H1 (cell line): ENCODE data around the gene SMLR1. TPM values are rescaled to one million over a fixed set of nuclear protein-coding genes. Genes with fewer than 3 reads are reported as not detected.

Experiments
- CTCF ChIA-PET: fragments of 300-600 bp; sonication (Branson Sonifier 250); formaldehyde crosslinking; loops from one replicate; lab custom pipeline; 2021; ENCODE audit not compliant: partially characterized antibody; lab: Charles Lee
- POLR2A ChIA-PET: fragments of 300-600 bp; sonication (Branson Sonifier 250); formaldehyde crosslinking; loops from one replicate; lab custom pipeline; 2021; ENCODE audit warnings: inconsistent platforms; ENCODE audit not compliant: partially characterized antibody; lab: Charles Lee
- DNase-seq, 2 experiments: peaks; one replicate each; pipeline versions ENCODE4 v3.0.0 to v3.0.0-alpha.2; 2010 to 2022; ENCODE audit warnings: low spot score in 2 of 2, low read depth in 1 of 2, mixed read lengths in 1 of 2
- FAIRE-seq: peaks from 2 replicates; lab custom pipeline; 2011; peaks lifted over from hg19 to GRCh38; lab: Jason Lieb, UNC
- H2AFZ ChIP-seq: 2 replicates; pipeline ENCODE4 v1.8.1; 2012; ENCODE audit warnings: low read length, inconsistent platforms
- H2AK5ac ChIP-seq: 2 replicates; pipeline ENCODE4 v1.6.1; 2013; ENCODE audit warnings: low read depth, low read length
- H2BK120ac ChIP-seq: replicated peaks from 2 replicates; pipeline ENCODE3; 2013; ENCODE audit warnings: low read depth, low read length, inconsistent platforms
- H2BK12ac ChIP-seq: 2 replicates; pipeline ENCODE4 v1.6.1; 2013; ENCODE audit warnings: low read depth, low read length
- H2BK15ac ChIP-seq: 2 replicates; pipeline ENCODE4 v1.6.1; 2013; ENCODE audit warnings: low read length
- H2BK20ac ChIP-seq: 2 replicates; pipeline ENCODE4 v1.6.1; 2013; ENCODE audit warnings: low read length
- H2BK5ac ChIP-seq: 2 replicates; pipeline ENCODE4 v1.6.1; 2013; ENCODE audit warnings: low read depth, low read length
- H3K14ac ChIP-seq: 2 replicates; pipeline ENCODE4 v1.6.1; 2013; ENCODE audit warnings: inconsistent platforms; ENCODE audit not compliant: insufficient read length
- H3K18ac ChIP-seq: 2 replicates; pipeline ENCODE4 v1.6.1; 2013; ENCODE audit warnings: low read length; ENCODE audit errors: extremely low read depth
- H3K23ac ChIP-seq: 2 replicates; pipeline ENCODE4 v1.6.1; 2013; ENCODE audit warnings: inconsistent platforms; ENCODE audit not compliant: insufficient read length
- H3K23me2 ChIP-seq: 2 replicates; pipeline ENCODE4 v1.6.1; 2013; ENCODE audit warnings: low read depth, low read length
- H3K27ac ChIP-seq: 2 replicates; pipeline ENCODE4 v1.6.1; 2011; ENCODE audit warnings: low read depth, low read length, inconsistent platforms
- H3K27me3 ChIP-seq, 4 experiments: replicated peaks in 1 of 4; 1 replicate in 1 of 4; 2 replicates in 3 of 4; pipeline versions ENCODE4 v1.6.1 to v1.8.1; 2011 to 2013; ENCODE audit warnings: low read length in 3 of 4, mild to moderate bottlenecking in 3 of 4, inconsistent platforms in 2 of 4, mixed read lengths in 2 of 4, moderate library complexity in 1 of 4; ENCODE audit not compliant: control insufficient read depth in 3 of 4, insufficient read depth in 3 of 4; ENCODE audit errors: extremely low read depth in 1 of 4
- H3K36me3 ChIP-seq, 4 experiments: 2 replicates each; pipeline versions ENCODE4 v1.6.1 to v1.8.1; 2011 to 2013; ENCODE audit warnings: mild to moderate bottlenecking in 4 of 4, low read length in 3 of 4, moderate library complexity in 2 of 4, control low read depth in 1 of 4, inconsistent platforms in 1 of 4; ENCODE audit not compliant: insufficient read depth in 4 of 4, control insufficient read depth in 2 of 4
- H3K4ac ChIP-seq: replicated peaks from 2 replicates; pipeline ENCODE3; 2013; ENCODE audit warnings: low read length, low read depth, mixed read lengths, inconsistent platforms; ENCODE audit not compliant: insufficient read length
- H3K4me1 ChIP-seq, 4 experiments: replicated peaks in 1 of 4; 1 replicate in 1 of 4; 2 replicates in 3 of 4; pipeline versions ENCODE4 v1.6.1 to v1.8.1; 2011 to 2013; ENCODE audit warnings: low read length in 3 of 4, inconsistent platforms in 2 of 4, mixed read lengths in 1 of 4; ENCODE audit not compliant: insufficient read depth in 4 of 4, control insufficient read depth in 3 of 4
- H3K4me2 ChIP-seq, 2 experiments: 2 replicates each; pipeline versions ENCODE4 v1.6.1 to v1.8.1; 2011 to 2013; ENCODE audit warnings: low read depth in 2 of 2, low read length in 2 of 2, control low read depth in 1 of 2, inconsistent platforms in 1 of 2, mild to moderate bottlenecking in 1 of 2; ENCODE audit not compliant: insufficient read depth in 1 of 2
- H3K4me3 ChIP-seq, 4 experiments: fragments of 200-600, 300-600 bp in 1 of 4; sonication (generic), shearing (Covaris generic), sonication (Bioruptor Twin) in 1 of 4; 2 replicates each; pipeline versions ENCODE4 v1.5.1 to v1.8.1; 2011 to 2016; ENCODE audit warnings: low read length in 4 of 4, low read depth in 3 of 4, control low read depth in 2 of 4, inconsistent platforms in 2 of 4, mild to moderate bottlenecking in 2 of 4, mixed read lengths in 1 of 4, moderate library complexity in 1 of 4; ENCODE audit not compliant: insufficient read depth in 2 of 4; ENCODE audit errors: extremely low read depth in 1 of 4
- H3K56ac ChIP-seq: replicated peaks from 2 replicates; pipeline ENCODE3; 2013; ENCODE audit warnings: low read depth, mild to moderate bottlenecking, mixed read lengths, low read length, inconsistent platforms; ENCODE audit not compliant: insufficient read length
- H3K79me1 ChIP-seq: 2 replicates; pipeline ENCODE4 v1.6.1; 2013; ENCODE audit warnings: low read depth, low read length, control low read depth
- H3K79me2 ChIP-seq, 2 experiments: 2 replicates each; pipeline versions ENCODE4 v1.6.1 to v1.8.1; 2012 to 2013; ENCODE audit warnings: low read length in 2 of 2, mild to moderate bottlenecking in 2 of 2, inconsistent platforms in 1 of 2; ENCODE audit not compliant: insufficient read depth in 2 of 2, control insufficient read depth in 1 of 2
- H3K9ac ChIP-seq, 4 experiments: replicated peaks in 1 of 4; 1 replicate in 1 of 4; 2 replicates in 3 of 4; pipeline versions ENCODE4 v1.6.1 to v1.8.1; 2011 to 2013; ENCODE audit warnings: low read depth in 3 of 4, low read length in 3 of 4, control low read depth in 2 of 4, mild to moderate bottlenecking in 2 of 4, moderate library complexity in 2 of 4, inconsistent platforms in 1 of 4; ENCODE audit errors: extremely low read depth in 1 of 4
- H3K9me3 ChIP-seq, 2 experiments: 2 replicates each; pipeline versions ENCODE4 v1.6.1 to v1.8.1; 2012 to 2013; ENCODE audit warnings: mild to moderate bottlenecking in 2 of 2, moderate library complexity in 2 of 2, control low read depth in 1 of 2, inconsistent platforms in 1 of 2, low read depth in 1 of 2, low read length in 1 of 2, mixed read lengths in 1 of 2; ENCODE audit not compliant: insufficient read depth in 2 of 2
- H4K20me1 ChIP-seq, 2 experiments: replicated peaks in 1 of 2; 2 replicates each; pipeline versions ENCODE3 to v1.8.1; 2011 to 2013; ENCODE audit warnings: inconsistent platforms in 2 of 2, low read length in 2 of 2, mild to moderate bottlenecking in 1 of 2; ENCODE audit not compliant: insufficient read depth in 2 of 2, control insufficient read depth in 1 of 2
- H4K5ac ChIP-seq: 2 replicates; pipeline ENCODE4 v1.6.1; 2013; ENCODE audit warnings: low read length, low read depth, mixed read lengths, inconsistent platforms; ENCODE audit not compliant: insufficient read length
- H4K8ac ChIP-seq: 2 replicates; pipeline ENCODE4 v1.8.0; 2013; ENCODE audit warnings: mild to moderate bottlenecking, moderate library complexity, low read length, inconsistent platforms; ENCODE audit not compliant: insufficient read depth; ENCODE audit errors: extremely low read depth
- H4K91ac ChIP-seq: replicated peaks from 2 replicates; pipeline ENCODE3; 2013; ENCODE audit warnings: low read length, mixed read lengths, inconsistent platforms; ENCODE audit not compliant: insufficient read length
- CBX8 ChIP-seq: fragments of 300-800, 300-1000 bp; sonication (generic); IDR thresholded peaks from 2 replicates; pipeline ENCODE4 v1.7.1; 2016; ENCODE audit warnings: low read depth, low read length, borderline replicate concordance
- POLR2A ChIP-seq, 2 experiments: IDR thresholded peaks; 1 replicate in 1 of 2; 2 replicates in 1 of 2; pipeline ENCODE4 v1.6.1; 2011; ENCODE audit warnings: low read depth in 2 of 2, low read length in 2 of 2, mild to moderate bottlenecking in 2 of 2; ENCODE audit errors: control extremely low read depth in 1 of 2
- RAD21 ChIP-seq, 2 experiments: IDR thresholded peaks in 1 of 2; conservative IDR thresholded peaks in 1 of 2; 2 replicates each; pipeline ENCODE4 v1.6.1; 2011; ENCODE audit warnings: low read depth in 2 of 2, low read length in 2 of 2, improper control_type of control experiment in 1 of 2, inconsistent platforms in 1 of 2, mild to moderate bottlenecking in 1 of 2, moderate library complexity in 1 of 2
- SIX5 ChIP-seq: IDR thresholded peaks from 2 replicates; pipeline ENCODE4 v1.6.1; 2011; ENCODE audit warnings: mild to moderate bottlenecking, low read depth, low read length
- USF2 ChIP-seq: IDR thresholded peaks from 2 replicates; pipeline ENCODE4 v1.6.1; 2011; ENCODE audit warnings: low read length, improper control_type of control experiment
- WGBS, 2 experiments: shearing (Covaris generic) in 1 of 2; methylation state at CpG; one replicate each; pipeline versions ENCODE4 v1.1.6 to v1.1.7; 2013 to 2015; ENCODE audit warnings: low lambda C conversion rate in 2 of 2, mixed read lengths in 2 of 2, inconsistent platforms in 1 of 2, low coverage in 1 of 2, missing lambda C conversion rate in 1 of 2; ENCODE audit not compliant: insufficient replicate concordance in 2 of 2, insufficient coverage in 1 of 2, insufficient read length in 1 of 2; ENCODE audit errors: extremely low coverage in 1 of 2, missing lambda C conversion rate in 1 of 2; 5-methylcytosine and 5-hydroxymethylcytosine counted together
- polyA plus RNA-seq, 7 experiments: library from polyadenylated mRNA; depleted of rRNA in 3 of 7; stranded (reverse) in 5 of 7; unstranded in 2 of 7; fragments of >200 nt in 5 of 7; fragments of 200-250 nt in 2 of 7; gene quantifications; 1 replicate in 5 of 7; 2 replicates in 1 of 7; 4 replicates in 1 of 7; pipeline versions ENCODE4 v1.2.1 to v1.2.3, GENCODE V29; 2011 to 2013; ENCODE audit warnings: missing spikeins in 2 of 7, mixed read lengths in 2 of 7
- total RNA-seq: library from RNA; stranded (reverse); fragmentation: NEBNext Ultra II Directional; extraction: Animal tissue kit (Norgen Biotek cat#: 25700); gene quantifications from 2 replicates; pipeline ENCODE4 v1.2.1, GENCODE V29; 2021

The SMLR1 gene
- total and polyA plus RNA-seq, 2 of the 8 experiments (the other 6 are each of a cell fraction or from before 2014, with no cell fraction given), result not detected

DNA sequence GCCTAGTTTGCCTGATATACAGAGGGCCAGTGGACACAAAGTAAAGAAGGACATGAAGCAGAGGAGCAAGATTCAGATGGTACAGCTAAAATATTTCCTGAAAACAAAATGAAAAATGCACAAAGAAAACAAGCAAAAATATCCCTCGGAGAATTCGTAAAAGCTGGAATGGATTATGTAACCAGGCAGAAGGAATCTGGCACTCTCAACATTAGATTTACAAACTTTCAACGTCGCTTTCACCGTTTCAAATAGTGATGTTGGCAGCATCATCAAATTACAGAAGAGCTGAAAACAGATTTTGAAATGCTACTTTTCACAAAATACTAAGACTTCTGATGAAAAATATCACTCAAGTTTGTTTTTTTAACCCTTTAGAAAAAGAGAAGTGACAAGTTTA is 11.7 kb downstream of the SMLR1 start:
- Histone ChIP-seq H4K5ac (no peak overlapping the region), H3K4ac (no peak overlapping the region), H3K9me3 (no peaks in the 10 kb centered on the region), H3K4me1 (peaks cover 4 to 11% (median 6%) of the 10 kb centered on the region in 4 experiments; a peak in 6 of 7 replicates), H4K91ac (no peak overlapping the region), H3K79me2 (no peaks in the 10 kb centered on the region), H3K4me2 (no peak overlapping the region), H3K36me3 (no peaks in the 10 kb centered on the region), H3K14ac (no peak overlapping the region), H3K27ac (no peak overlapping the region), H2BK20ac (no peak overlapping the region), H3K18ac (no peak overlapping the region), H2BK15ac (no peak overlapping the region), H3K79me1 (no peaks in the 10 kb centered on the region), H3K23ac (no peak overlapping the region), H4K20me1 (no peaks in the 10 kb centered on the region), H3K9ac (no peak overlapping the region), H3K4me3 (no peak overlapping the region), H2BK5ac (no peak overlapping the region), H2BK120ac (no peak overlapping the region), H2AFZ (no peak overlapping the region), H2AK5ac (no peak overlapping the region), H3K23me2 (no peaks in the 10 kb centered on the region), H4K8ac (no peak overlapping the region), H3K56ac (no peak overlapping the region), H3K27me3 (no peaks in the 10 kb centered on the region), H2BK12ac (no peak overlapping the region)
- TF ChIP-seq SIX5, result no peak
- no peak for TF ChIP-seq POLR2A (IDR thresholded peaks at IDR 0.05; ENCODE audit: control extremely low read depth in 1 of 2, low read depth in 2 of 2, low read length in 2 of 2)
- TF ChIP-seq RAD21 (IDR thresholded peaks at IDR 0.05 in 1 of 2, conservative IDR thresholded peaks at IDR 0.05 in 1 of 2; ENCODE audit: low read depth in 2 of 2, low read length in 2 of 2), result no peak
- TF ChIP-seq USF2, result no peak
- no peak for TF ChIP-seq CBX8
- 88% methylated on average over 5 of the region's 5 CpGs; no CpG with 5 or more reads in 1 of the 2 experiments for WGBS, 2 experiments
- FAIRE-seq, result no peak
- no peak for DNase-seq
- ChIA-PET CTCF (interaction anchor here (1.0 kb wide), 1 partner anchor 162 kb away, joined by 3 read pairs; no protein-coding TSS in a partner anchor), POLR2A (no interaction called here)
